ENCODE measurements around the gene ADARB1. TPM values are rescaled to one million over a fixed set of nuclear protein-coding genes. Genes with fewer than 3 reads are reported as not detected.

Gene ADARB1
- polyA plus RNA-seq, 1 donor (not counting 4 experiments of a cell fraction or from before 2014, with no cell fraction given) = 13.0 TPM

DNA sequence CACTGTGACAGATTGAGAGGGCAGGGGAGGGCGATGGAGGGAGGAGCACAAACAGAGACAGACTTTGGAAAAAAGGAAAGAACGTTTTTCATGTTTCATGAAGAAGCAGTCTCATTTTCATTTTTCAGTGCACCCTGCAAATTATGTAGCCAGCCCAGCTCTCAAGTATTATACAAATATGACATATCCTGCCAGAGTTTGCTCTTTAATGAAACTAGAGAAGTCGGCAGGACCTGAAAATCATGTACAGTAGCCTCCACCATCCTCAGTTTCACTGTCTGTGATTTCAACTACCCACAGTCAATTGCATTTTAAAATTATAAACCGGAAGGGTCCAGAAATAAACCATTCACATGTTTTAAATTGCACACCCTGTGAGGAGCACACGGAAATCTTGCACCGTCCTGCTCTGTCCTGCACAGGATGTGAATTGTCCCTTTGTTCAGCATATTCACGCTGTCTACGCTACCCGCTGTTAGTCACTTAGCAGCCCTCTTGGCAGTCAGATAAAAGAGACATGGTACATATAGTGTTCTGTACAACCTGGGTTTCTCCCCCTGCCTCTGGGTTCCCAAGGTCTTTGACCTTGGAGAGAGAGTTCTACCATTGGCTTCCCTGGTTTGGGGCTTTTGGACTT lies 13.6 kb upstream of the ADARB1 start:
- no peaks in the 10 kb centered on the region for H3K36me3 ChIP-seq (ENCODE audit: control insufficient read depth in 2 of 2, extremely low read depth in 1 of 2, insufficient read depth in 2 of 2, low read length in 2 of 2)
- H3K9ac ChIP-seq (ENCODE audit: control insufficient read depth, extremely low read depth, insufficient read depth, low read length) = no peak overlapping the region
- no peaks in the 10 kb centered on the region for H3K4me1 ChIP-seq (ENCODE audit: control insufficient read depth, extremely low read depth, insufficient read depth, low read length)
- H3K4me3 ChIP-seq (ENCODE audit: control insufficient read depth in 2 of 3, extremely low read depth in 1 of 3, insufficient read depth in 2 of 3, low read depth in 1 of 3, low read length in 3 of 3) = no peak overlapping the region
- H3K4me2 ChIP-seq (ENCODE audit: control insufficient read depth, extremely low read depth, insufficient read depth, low read depth, low read length) = no peak overlapping the region
- no peaks in the 10 kb centered on the region for H3K9me3 ChIP-seq (ENCODE audit: control insufficient read depth, low read depth, low read length)
- TF ChIP-seq, protein P1, sequence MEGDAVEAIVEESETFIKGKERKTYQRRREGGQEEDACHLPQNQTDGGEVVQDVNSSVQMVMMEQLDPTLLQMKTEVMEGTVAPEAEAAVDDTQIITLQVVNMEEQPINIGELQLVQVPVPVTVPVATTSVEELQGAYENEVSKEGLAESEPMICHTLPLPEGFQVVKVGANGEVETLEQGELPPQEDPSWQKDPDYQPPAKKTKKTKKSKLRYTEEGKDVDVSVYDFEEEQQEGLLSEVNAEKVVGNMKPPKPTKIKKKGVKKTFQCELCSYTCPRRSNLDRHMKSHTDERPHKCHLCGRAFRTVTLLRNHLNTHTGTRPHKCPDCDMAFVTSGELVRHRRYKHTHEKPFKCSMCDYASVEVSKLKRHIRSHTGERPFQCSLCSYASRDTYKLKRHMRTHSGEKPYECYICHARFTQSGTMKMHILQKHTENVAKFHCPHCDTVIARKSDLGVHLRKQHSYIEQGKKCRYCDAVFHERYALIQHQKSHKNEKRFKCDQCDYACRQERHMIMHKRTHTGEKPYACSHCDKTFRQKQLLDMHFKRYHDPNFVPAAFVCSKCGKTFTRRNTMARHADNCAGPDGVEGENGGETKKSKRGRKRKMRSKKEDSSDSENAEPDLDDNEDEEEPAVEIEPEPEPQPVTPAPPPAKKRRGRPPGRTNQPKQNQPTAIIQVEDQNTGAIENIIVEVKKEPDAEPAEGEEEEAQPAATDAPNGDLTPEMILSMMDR (optimal IDR thresholded peaks at IDR 0.05 in 1 of 3, IDR thresholded peaks at IDR 0.05 in 1 of 3, conservative IDR thresholded peaks at IDR 0.05 in 1 of 3; ENCODE audit: extremely low read depth in 1 of 3, insufficient read depth in 2 of 3, low read length in 3 of 3) = no peak
- no peak for TF ChIP-seq EZH2 (IDR thresholded peaks at IDR 0.05; ENCODE audit: low read length)
- no peak for DNase-seq (ENCODE audit: low read depth, low spot score)
- H3K27me3 ChIP-seq (ENCODE audit: control insufficient read depth, extremely low read depth, insufficient read depth, low read length) = peaks cover 4% of the 10 kb centered on the region
- no peaks in the 10 kb centered on the region for H4K20me1 ChIP-seq (ENCODE audit: control insufficient read depth, extremely low read depth, insufficient read depth, low read length)
- dilution Hi-C loops (cut with MboI; ENCODE audit: extremely low pct_ligation_motif_present, low sequenced_read_pairs) = no loop called here
- no peaks in the 10 kb centered on the region for H3K79me2 ChIP-seq (ENCODE audit: control insufficient read depth, insufficient read depth, low read length)
- FAIRE-seq = no peak
- no peak overlapping the region for H3K27ac ChIP-seq (ENCODE audit: control insufficient read depth, insufficient read depth, low read length)
- no peaks in the 10 kb centered on the region for H3K9me1 ChIP-seq (ENCODE audit: control insufficient read depth, extremely low read depth, insufficient read depth, low read length)
- H2AFZ ChIP-seq (ENCODE audit: control insufficient read depth, low read length) = no peak overlapping the region

DNA sequence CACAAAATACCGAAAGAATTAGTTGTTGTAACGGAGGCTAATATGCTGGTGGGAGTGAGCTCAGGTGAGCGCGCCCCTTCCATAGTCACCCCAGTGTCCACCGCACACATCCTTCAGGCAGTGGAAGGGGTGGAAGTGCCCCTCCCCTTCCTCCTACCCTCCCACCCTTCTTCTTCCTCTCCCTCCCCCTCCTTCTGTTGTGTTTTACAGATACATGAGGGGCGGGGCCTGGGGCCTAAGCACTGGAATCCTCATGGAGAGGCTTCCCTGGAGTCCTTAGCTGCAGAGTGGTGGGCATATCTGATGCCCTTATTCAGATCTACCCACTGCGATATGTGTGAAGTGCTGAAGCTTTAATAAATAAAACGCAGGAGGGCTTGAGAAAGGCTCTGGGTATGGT lies 10.3 kb upstream of the ADARB1 start:
- no peaks in the 10 kb centered on the region for H3K36me3 ChIP-seq (ENCODE audit: control insufficient read depth in 2 of 2, extremely low read depth in 1 of 2, insufficient read depth in 2 of 2, low read length in 2 of 2)
- TF ChIP-seq, protein P1 (optimal IDR thresholded peaks at IDR 0.05 in 1 of 3, IDR thresholded peaks at IDR 0.05 in 1 of 3, conservative IDR thresholded peaks at IDR 0.05 in 1 of 3; ENCODE audit: extremely low read depth in 1 of 3, insufficient read depth in 2 of 3, low read length in 3 of 3) = no peak
- TF ChIP-seq EZH2 (IDR thresholded peaks at IDR 0.05; ENCODE audit: low read length) = no peak
- H3K9ac ChIP-seq (ENCODE audit: control insufficient read depth, extremely low read depth, insufficient read depth, low read length) = no peak overlapping the region
- no peaks in the 10 kb centered on the region for H4K20me1 ChIP-seq (ENCODE audit: control insufficient read depth, extremely low read depth, insufficient read depth, low read length)
- H3K27ac ChIP-seq (ENCODE audit: control insufficient read depth, insufficient read depth, low read length) = no peak overlapping the region
- H3K4me3 ChIP-seq (ENCODE audit: control insufficient read depth in 2 of 3, extremely low read depth in 1 of 3, insufficient read depth in 2 of 3, low read depth in 1 of 3, low read length in 3 of 3) = no peak overlapping the region
- dilution Hi-C loops (cut with MboI; ENCODE audit: extremely low pct_ligation_motif_present, low sequenced_read_pairs) = no loop called here
- H3K4me2 ChIP-seq (ENCODE audit: control insufficient read depth, extremely low read depth, insufficient read depth, low read depth, low read length) = no peak overlapping the region
- DNase-seq (ENCODE audit: low read depth, low spot score) (no peak), FAIRE-seq (no peak)
- no peaks in the 10 kb centered on the region for H3K9me1 ChIP-seq (ENCODE audit: control insufficient read depth, extremely low read depth, insufficient read depth, low read length)
- H2AFZ ChIP-seq (ENCODE audit: control insufficient read depth, low read length) = no peak overlapping the region
- no peaks in the 10 kb centered on the region for H3K4me1 ChIP-seq (ENCODE audit: control insufficient read depth, extremely low read depth, insufficient read depth, low read length)
- H3K27me3 ChIP-seq (ENCODE audit: control insufficient read depth, extremely low read depth, insufficient read depth, low read length) = no peaks in the 10 kb centered on the region
- H3K79me2 ChIP-seq (ENCODE audit: control insufficient read depth, insufficient read depth, low read length) = no peaks in the 10 kb centered on the region
- H3K9me3 ChIP-seq (ENCODE audit: control insufficient read depth, low read depth, low read length) = no peaks in the 10 kb centered on the region
